Hematopoietic multipotent progenitor cell (in vitro differentiated cells): ENCODE results near the gene C1QTNF4. TPM values are rescaled to one million over a fixed set of nuclear protein-coding genes. Genes with fewer than 3 reads are reported as not detected.

Experiments
- DNase-seq, 3 donors: peaks; one replicate each; pipeline ENCODE4 v3.0.0-alpha.2; 2011 to 2015; ENCODE audit warnings: low read depth in 2 of 3, low spot score in 2 of 3
- total RNA-seq: library from RNA; depleted of rRNA; stranded (reverse); fragments of >200 nt; gene quantifications from one replicate; pipeline ENCODE4 v1.2.3, GENCODE V29; 2012

The C1QTNF4 gene
- total RNA-seq, 1 donor = 97.2 TPM

DNA sequence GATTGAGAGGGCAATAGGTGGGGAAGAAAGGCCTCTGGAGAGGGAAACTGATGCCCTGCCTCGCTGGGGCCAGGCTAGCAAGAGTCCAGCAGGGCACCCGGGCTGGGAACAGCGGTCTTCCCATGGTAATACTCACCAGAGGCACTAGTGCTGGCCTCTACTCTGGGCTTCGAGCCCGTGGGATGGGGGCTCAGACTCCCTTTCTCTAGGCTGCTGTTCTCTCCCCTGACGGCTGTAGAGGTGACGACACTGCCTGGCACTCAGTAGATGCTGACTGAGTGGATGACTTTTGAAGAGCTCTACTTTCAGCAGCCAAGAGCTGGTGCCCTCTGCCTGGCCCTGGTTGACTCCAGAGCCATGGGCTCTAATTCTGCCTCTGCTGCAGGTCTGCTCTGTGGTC lies 818 bp upstream of the C1QTNF4 start:
- no peak for DNase-seq

GRCh38 chr11:47593492-47593933 lies 698 bp downstream of the C1QTNF4 start:
- DNase-seq = no peak

- DNase-seq = no peak
Measured at GRCh38 chr11:47592970-47593369, 1.2 kb downstream of the C1QTNF4 start.

- DNase-seq = peak in 1 of 3 donors; percentile 12
Measured at GRCh38 chr11:47592251-47592650, 2.0 kb downstream of the C1QTNF4 start.

- DNase-seq = peak in 2 of 3 donors; percentile 52 to 83
Measured at GRCh38 chr11:47591764-47592163, 2.4 kb downstream of the C1QTNF4 start.

- no peak for DNase-seq
Measured at GRCh38 chr11:47589977-47590861, 4.0 kb downstream of the C1QTNF4 start.

DNA sequence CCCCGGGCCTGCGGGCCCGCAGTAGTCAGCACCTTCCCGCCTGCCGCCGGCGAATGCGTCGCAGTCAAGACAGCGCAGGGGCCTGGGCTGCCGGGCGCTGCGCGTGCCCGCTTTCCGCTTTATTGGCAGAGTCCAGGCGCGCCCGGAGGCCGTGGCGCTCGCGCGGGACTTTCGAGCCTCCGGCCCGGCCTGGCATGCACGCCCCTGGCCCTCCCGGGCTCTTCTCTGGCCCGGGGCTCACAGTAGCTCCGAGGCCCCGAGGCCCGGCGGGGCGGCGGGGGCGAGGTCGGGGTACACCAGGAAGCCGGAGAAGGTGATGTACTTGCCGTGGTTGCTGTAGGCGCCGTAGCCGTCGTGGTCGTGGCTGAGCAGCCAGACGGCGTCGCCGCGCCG lies 4.6 kb downstream of the C1QTNF4 start:
- no peak for DNase-seq

DNA sequence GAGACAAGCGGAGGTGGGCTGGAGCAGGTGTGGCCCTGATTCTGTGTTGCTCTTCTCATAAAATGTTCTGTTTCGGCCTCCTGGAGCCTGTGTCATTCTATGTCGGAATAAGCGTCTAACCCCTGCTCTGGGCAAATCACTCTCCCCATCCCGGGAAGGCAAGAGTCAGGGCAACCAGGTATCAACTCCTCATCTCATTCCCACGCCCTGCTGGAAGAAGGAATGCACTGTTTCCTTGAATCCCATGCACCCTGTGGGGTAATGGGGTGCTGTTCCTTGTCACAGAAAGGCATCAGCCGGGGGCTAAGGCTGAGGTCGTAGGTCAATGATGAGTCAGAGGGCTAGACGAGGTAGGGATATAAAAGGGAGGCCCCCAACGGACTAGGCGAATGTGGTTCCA lies 5.1 kb downstream of the C1QTNF4 start:
- no peak for DNase-seq

GRCh38 chr11:47587723-47588326 lies 6.4 kb downstream of the C1QTNF4 start:
- DNase-seq = peak in 2 of 3 donors; percentile 71 to 83

DNA sequence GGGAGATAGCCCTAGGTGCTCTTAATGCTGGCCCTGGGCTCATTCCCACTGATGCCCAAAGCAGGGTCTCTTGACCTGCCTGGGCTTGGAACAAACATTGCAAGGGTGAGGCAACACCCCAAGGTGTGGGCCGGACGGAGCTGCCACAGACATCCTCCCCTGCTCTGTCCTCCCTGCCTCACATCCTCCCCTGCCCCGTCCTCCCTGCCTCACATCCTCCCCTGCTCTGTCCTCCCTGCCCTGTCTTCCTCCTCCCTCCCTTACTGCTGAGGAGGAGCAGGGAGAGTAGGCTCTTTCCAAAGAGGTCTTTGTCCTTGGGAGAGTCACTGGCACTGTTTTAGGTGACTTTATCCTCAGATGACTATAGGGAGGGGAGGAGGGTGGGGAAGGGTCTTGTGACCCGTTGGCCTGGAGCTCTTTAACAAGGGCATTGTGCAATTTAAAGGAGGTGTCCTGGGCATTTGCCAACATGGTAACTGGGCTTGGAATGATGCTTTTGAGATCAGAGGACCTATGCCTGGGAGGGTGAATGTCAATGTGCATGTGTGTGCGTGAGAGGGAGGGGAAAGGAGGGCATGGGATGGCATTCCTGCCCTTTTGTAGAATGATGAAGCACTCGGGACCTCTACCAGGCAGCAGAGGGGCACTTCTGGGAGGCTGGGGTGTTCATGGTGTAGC lies 7.0 kb downstream of the C1QTNF4 start:
- DNase-seq = no peak

GRCh38 chr11:47586098-47586855 lies 7.9 kb downstream of the C1QTNF4 start, which contains the start of gene FAM180B:
Gene FAM180B, plus strand, starts transcription at chr11:47586678. Its CDS starts 91 bp downstream, at chr11:47586769.
- no peak for DNase-seq

DNA sequence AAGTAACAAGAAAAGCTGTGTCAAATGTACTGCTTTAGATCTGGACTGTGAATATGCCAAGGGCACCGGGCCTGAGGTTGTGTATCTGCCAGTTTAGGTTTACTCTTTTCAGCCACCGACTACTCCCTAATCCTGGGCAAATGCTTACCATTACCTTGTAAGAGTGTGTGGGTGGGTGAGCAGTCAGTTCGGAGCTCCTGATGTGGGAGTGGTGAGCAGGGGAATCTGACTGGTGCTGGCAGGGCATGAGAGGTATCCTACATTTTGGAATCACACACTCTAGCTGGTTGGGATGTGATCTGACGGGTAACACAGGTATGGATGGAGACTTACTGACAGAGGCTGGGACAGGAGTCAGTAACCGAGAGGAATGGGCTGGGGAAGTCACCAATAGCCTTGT lies 10.4 kb downstream of the C1QTNF4 start:
- no peak for DNase-seq

- DNase-seq = peak; percentile 89 to 93 (median 89)
Measured at GRCh38 chr11:47578524-47579494, 15.4 kb downstream of the C1QTNF4 start, which contains the start of the genes KBTBD4 and NDUFS3. Gene KBTBD4, minus strand, starts transcription at chr11:47578970. Its CDS starts 19 bp downstream, at chr11:47578951. Gene NDUFS3, plus strand, starts transcription at chr11:47579074. Its CDS starts 18 bp downstream, at chr11:47579092.

- no peak for DNase-seq
Measured at GRCh38 chr11:47577460-47578041, 16.7 kb downstream of the C1QTNF4 start.

- no peak for DNase-seq
Measured at GRCh38 chr11:47573321-47573720, 20.9 kb downstream of the C1QTNF4 start.

- no peak for DNase-seq
Measured at GRCh38 chr11:47572715-47573255, 21.4 kb downstream of the C1QTNF4 start.

DNA sequence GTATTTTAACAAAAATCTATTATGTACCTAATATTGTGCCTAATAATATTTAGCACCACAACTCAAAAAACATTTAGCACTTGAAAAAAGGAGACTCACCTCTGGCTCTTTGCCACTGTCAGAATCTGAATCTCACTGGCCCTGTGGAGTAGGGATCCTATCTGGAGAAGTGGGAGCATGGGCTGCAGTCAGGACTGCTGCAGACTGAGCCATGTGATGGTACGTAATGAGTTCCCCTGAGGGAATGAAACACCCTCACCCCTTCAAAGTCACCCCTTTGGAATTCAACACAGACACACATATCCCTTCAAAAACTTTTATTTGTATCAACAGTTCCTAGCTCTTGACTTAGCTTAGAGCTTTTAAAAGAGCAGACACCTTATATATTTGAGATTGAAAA lies 22.3 kb downstream of the C1QTNF4 start:
- DNase-seq = no peak

GRCh38 chr11:47571357-47571729 lies 22.9 kb downstream of the C1QTNF4 start:
- DNase-seq = no peak
